Ovary (tissue), 3 donors: ENCODE data around the gene PNRC2.

ENCODE experiments used
- CTCF ChIP-seq, 3 donors: fragments of 450-650 bp in 2 of 3; fragments of 200-600 bp in 1 of 3; IDR thresholded peaks; one replicate each; pipeline versions ENCODE4 v1.5.1 to v1.8.0; 2016 to 2022; ENCODE audit warnings: antibody characterized with exemption in 3 of 3, mild to moderate bottlenecking in 1 of 3
- EP300 ChIP-seq: sonication (generic); formaldehyde crosslinking; IDR thresholded peaks from one replicate; pipeline ENCODE4 v1.6.1; 2017; ENCODE audit warnings: antibody characterized with exemption
- POLR2A ChIP-seq: fragments of 450-650 bp; IDR thresholded peaks from one replicate; pipeline ENCODE4 v1.6.1; 2017; ENCODE audit warnings: antibody characterized with exemption, mild to moderate bottlenecking, moderate library complexity
- donor health status: DM: no; HTN: no; CAD: no.

- no peak for TF ChIP-seq EP300
- TF ChIP-seq POLR2A, result no peak
- no peak for TF ChIP-seq CTCF (IDR thresholded peaks at IDR 0.05)
Measured at GRCh38 chr1:23997812-23998211, 38.2 kb downstream of the PNRC2 start.
